Astrocyte of the cerebellum (primary cell): ENCODE results near the gene MIF.
"Not testable (repeated sequence)": the region's sequence is repeated elsewhere in the genome, so short reads cannot be mapped to it uniquely, and the experiment has no call there.

Source experiments
- DNase-seq: peaks from one replicate; pipeline ENCODE4 v3.0.0-alpha.2; 2011; ENCODE audit warnings: low read depth
- H3K4me3 ChIP-seq: 2 replicates; pipeline ENCODE4 v1.5.1; 2011; ENCODE audit warnings: mild to moderate bottlenecking, low read depth, low read length, moderate library complexity
- CTCF ChIP-seq: IDR thresholded peaks from 2 replicates; pipeline ENCODE4 v1.5.1; 2012; ENCODE audit warnings: low read length, low read depth, moderate library complexity, mild to moderate bottlenecking; ENCODE audit errors: missing control alignments
- in situ Hi-C: cut with HindIII; loops from 2 replicates; pipeline ENCODE4 v1.10.0; 2017; ENCODE audit warnings: low sequenced_read_pairs

MIF gene

GRCh38 chr22:23895599-23896144 is 1.5 kb downstream of the MIF start:
- in situ Hi-C loops: no loop called here
- H3K4me3 ChIP-seq: peak overlapping the region; percentile 59

GRCh38 chr22:23896166-23896522 is 2.0 kb downstream of the MIF start:
- no peak overlapping the region for H3K4me3 ChIP-seq
- TF ChIP-seq CTCF: no peak
- in situ Hi-C loops: no loop called here
- DNase-seq: no peak

More at GRCh38 chr22:23895599-23896144, 1.5 kb downstream of the MIF start:
- no peak for DNase-seq
- no peak for TF ChIP-seq CTCF

- no peak for DNase-seq
- TF ChIP-seq CTCF: no peak
- in situ Hi-C loops: no loop called here
- no peak overlapping the region for H3K4me3 ChIP-seq
Measured at GRCh38 chr22:23896523-23897186, 2.5 kb downstream of the MIF start.

- H3K4me3 ChIP-seq: no peak overlapping the region
- no peak for TF ChIP-seq CTCF
- no peak for DNase-seq
- in situ Hi-C loops: no loop called here
Measured at GRCh38 chr22:23897320-23897719, 3.1 kb downstream of the MIF start.

- no peak overlapping the region for H3K4me3 ChIP-seq
- no peak for TF ChIP-seq CTCF
- in situ Hi-C loops: no loop called here
- DNase-seq: no peak
Measured at GRCh38 chr22:23898006-23898974, 4.1 kb downstream of the MIF start.

GRCh38 chr22:23899042-23899745 is 5.0 kb downstream of the MIF start:
- in situ Hi-C loops: no loop called here
- DNase-seq: no peak
- H3K4me3 ChIP-seq: no peak overlapping the region
- TF ChIP-seq CTCF: no peak

GRCh38 chr22:23900227-23900626 is 6.0 kb downstream of the MIF start:
- in situ Hi-C loops, DNase-seq, H3K4me3 ChIP-seq: not testable (repeated sequence)
